Bronchial epithelial cell (primary cell): ENCODE data around the gene ATPAF2. TPM values are rescaled to one million over a fixed set of nuclear protein-coding genes. Genes with fewer than 3 reads are reported as not detected.

ENCODE experiments used
- DNase-seq: peaks from one replicate; pipeline ENCODE4 v3.0.0-alpha.2; 2010; ENCODE audit warnings: low read depth
- FAIRE-seq: peaks from 2 replicates; lab custom pipeline; 2011; peaks lifted over from hg19 to GRCh38; lab: Jason Lieb, UNC
- H3K27me3 ChIP-seq: 2 replicates; pipeline ENCODE4 v1.5.1; 2011; ENCODE audit warnings: low read length; ENCODE audit not compliant: control insufficient read depth, insufficient read depth
- H3K36me3 ChIP-seq: 2 replicates; pipeline ENCODE4 v1.5.1; 2011; ENCODE audit warnings: low read length; ENCODE audit not compliant: control insufficient read depth, insufficient read depth
- H3K4me3 ChIP-seq: 2 replicates; pipeline ENCODE4 v1.5.1; 2011; ENCODE audit warnings: mild to moderate bottlenecking, low read depth, low read length, control low read depth
- CTCF ChIP-seq: IDR thresholded peaks from 2 replicates; pipeline ENCODE4 v1.5.1; 2011; ENCODE audit warnings: mild to moderate bottlenecking, moderate library complexity, low read length, control low read depth, inconsistent platforms; ENCODE audit not compliant: insufficient read depth, severe bottlenecking
- total RNA-seq: library from RNA; depleted of rRNA; stranded (reverse); fragments of >200 nt; gene quantifications from 2 replicates; pipeline ENCODE4 v1.2.1, GENCODE V29; 2014

ATPAF2 gene
- total RNA-seq, 1 donor from 2014 or later: 11.3 TPM

- Histone ChIP-seq H3K27me3 (no peaks in the 10 kb centered on the region), H3K4me3 (no peak overlapping the region), H3K36me3 (no peaks in the 10 kb centered on the region)
- DNase-seq (no peak), FAIRE-seq (no peak)
- TF ChIP-seq CTCF: no peak
Observed at GRCh38 chr17:18074566-18075272, 35.8 kb upstream of the ATPAF2 start.

DNA sequence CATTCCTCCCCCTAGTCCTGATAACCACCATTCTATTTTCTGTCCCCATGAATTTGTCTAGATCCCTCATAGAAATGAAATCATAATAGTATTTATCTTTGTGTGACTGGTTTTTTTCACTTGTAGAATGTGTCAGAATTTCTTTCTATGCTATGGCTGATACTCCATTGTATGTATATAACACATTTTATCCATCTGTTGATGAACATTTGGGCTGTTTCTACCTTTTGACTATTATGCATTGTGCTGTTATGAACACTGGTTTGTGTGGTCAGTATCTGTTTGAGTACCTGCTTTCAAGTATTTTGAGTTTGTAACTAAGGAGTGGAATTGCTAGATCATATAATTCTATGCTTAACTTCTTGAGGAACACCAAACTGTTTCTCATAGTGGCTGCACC, 32.8 kb upstream of the ATPAF2 start:
- no peak for FAIRE-seq
- H3K27me3 ChIP-seq: no peaks in the 10 kb centered on the region
- H3K36me3 ChIP-seq: peaks cover 2% of the 10 kb centered on the region

DNA sequence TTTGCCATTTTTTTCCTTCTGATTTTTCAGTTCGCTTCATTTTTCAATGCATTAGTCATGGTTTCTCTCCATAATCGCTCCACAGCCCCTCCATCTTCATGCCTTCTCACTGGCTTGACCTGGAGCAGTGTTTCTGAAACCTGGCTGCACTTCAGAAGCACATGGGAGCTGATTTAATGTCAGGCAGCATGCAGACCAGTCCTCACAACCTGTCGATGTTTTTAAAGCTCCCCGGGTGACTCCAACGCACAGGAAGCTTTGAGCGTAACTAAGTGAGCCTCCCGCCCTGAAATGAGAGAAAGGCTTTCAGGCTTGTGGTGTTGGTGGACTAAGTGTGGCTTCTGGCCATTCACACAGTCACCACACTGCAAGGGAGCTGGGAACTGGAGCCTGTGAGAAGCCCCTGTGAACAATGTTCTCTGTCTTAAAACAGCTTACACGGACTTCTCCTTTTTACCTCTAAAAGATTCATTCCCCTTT, 31.9 kb upstream of the ATPAF2 start:
- no peak for FAIRE-seq
- Histone ChIP-seq H3K36me3 (peaks cover 3% of the 10 kb centered on the region), H3K4me3 (no peak overlapping the region), H3K27me3 (no peaks in the 10 kb centered on the region)
- TF ChIP-seq CTCF: no peak
- DNase-seq: no peak

More for the DNA sequence above, 32.8 kb upstream of the ATPAF2 start:
- no peak for TF ChIP-seq CTCF
- no peak overlapping the region for H3K4me3 ChIP-seq
- DNase-seq: no peak

DNA sequence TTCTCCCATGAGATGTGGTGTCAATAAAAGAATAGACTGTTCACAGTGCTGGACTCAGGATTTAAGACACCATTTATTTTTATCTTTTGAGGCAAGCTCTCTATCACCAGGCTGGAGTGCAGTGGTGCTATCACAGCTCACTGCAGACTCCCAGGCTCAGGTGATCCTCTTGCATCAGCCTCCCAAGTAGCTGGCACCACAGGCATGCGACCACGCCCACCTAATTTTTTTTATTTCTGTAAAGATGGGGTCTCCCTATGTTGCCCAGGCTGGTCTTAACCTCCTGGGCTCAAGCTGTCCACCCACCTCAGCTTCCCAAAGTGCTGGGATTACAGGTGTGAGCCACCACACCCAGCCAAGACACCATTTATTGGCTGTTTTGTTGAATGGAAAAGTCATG, 30.1 kb upstream of the ATPAF2 start:
- no peak for DNase-seq
- peaks cover 11% of the 10 kb centered on the region for H3K36me3 ChIP-seq
- no peak for FAIRE-seq
- TF ChIP-seq CTCF: no peak
- no peaks in the 10 kb centered on the region for H3K27me3 ChIP-seq
- H3K4me3 ChIP-seq: no peak overlapping the region

DNA sequence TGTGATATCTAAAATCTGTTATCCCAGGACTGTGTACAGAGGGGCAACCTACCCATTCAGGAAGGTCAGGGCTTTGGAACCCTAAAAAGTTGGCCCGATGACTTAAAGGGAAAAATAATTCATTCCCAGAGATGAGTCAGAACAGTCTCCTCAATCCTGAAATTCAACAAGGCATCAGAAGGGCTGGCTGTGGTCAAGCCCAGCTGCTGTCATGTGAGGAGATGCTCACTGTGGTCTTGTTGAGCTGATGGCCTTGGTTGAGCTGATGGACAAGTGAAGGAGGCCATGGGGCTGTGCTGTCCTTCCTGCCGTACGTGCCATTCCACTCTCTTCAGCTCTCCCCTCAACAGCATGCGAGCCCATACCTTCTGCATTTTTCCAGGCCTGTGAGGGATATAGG, 27.9 kb upstream of the ATPAF2 start:
- no peaks in the 10 kb centered on the region for H3K27me3 ChIP-seq
- TF ChIP-seq CTCF: no peak
- no peak overlapping the region for H3K4me3 ChIP-seq
- FAIRE-seq (no peak), DNase-seq (no peak)
- peaks cover 14% of the 10 kb centered on the region for H3K36me3 ChIP-seq

DNA sequence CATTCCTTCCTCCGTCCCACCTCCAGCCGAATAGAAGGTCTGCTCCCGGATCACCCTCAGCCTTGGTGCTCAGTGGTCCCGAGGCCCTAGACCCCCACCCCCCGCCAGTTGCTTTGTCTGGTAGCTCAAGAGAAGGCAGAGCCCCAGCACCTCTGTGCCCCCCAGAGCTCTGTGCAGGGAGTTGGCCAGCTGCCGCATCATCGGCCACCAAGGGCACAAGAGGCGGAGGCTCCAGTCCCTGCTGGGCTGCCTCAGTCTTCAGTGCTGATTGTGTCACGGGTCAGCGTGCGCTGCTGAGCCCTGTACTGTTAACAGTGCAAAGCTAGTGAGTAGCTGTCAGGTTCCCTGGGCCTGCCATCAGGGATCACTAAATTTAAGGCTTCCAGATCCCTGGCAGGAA, 26.6 kb upstream of the ATPAF2 start:
- Histone ChIP-seq H3K36me3 (peaks cover 20% of the 10 kb centered on the region), H3K27me3 (no peaks in the 10 kb centered on the region), H3K4me3 (no peak overlapping the region)
- TF ChIP-seq CTCF: no peak
- DNase-seq: no peak
- no peak for FAIRE-seq
